GM18868 (cell line): ENCODE results near the gene GPLD1.
"Not testable (repeated sequence)": the region's sequence is repeated elsewhere in the genome, so short reads cannot be mapped to it uniquely, and the experiment has no call there.

Source experiments
- ATAC-seq: cut with Tn5 transposase; IDR thresholded peaks from one replicate; pipeline ENCODE4 v1.9.1; 2021; ENCODE audit warnings: mild to moderate bottlenecking, moderate library complexity; ENCODE audit not compliant: unreplicated experiment

Gene GPLD1

DNA sequence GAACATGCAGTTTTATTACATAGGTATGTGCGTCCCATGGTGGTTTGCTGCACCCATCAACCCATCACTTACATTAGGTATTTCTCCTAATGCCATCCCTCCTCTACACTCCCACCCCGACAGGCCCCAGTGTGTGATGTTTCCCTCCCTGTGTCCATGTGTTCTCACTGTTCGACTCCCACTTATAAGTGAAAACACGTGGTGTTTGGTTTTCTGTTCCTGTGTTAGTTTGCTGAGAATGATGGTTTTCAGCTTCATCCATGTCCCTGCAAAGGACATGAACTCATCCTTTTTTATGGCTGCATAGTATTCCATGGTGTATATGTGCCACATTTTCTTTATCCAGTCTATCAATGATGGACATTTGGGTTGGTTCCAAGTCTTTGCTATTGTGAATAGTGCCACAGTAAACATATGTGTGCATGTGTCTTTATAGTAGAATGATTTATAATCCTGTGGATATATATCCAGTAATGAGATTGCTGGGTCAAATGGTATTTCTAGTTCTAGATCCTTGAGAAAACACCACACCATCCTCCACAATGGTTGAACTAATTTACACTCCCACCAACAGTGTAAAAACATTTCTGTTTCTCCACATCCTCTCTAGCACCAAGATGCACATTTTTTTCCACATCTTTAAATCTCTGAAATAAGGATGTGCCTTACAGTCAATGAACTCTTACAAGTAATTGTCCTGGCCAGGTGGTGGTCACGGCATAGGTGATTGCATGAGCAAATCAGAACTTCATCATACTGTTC is 104.8 kb downstream of the GPLD1 start:
- ATAC-seq = not testable (repeated sequence)

- ATAC-seq = not testable (repeated sequence)
Observed at GRCh38 chr6:24382891-24383494, 106.4 kb downstream of the GPLD1 start.

GRCh38 chr6:24382220-24382540 is 107.2 kb downstream of the GPLD1 start:
- ATAC-seq = no peak

DNA sequence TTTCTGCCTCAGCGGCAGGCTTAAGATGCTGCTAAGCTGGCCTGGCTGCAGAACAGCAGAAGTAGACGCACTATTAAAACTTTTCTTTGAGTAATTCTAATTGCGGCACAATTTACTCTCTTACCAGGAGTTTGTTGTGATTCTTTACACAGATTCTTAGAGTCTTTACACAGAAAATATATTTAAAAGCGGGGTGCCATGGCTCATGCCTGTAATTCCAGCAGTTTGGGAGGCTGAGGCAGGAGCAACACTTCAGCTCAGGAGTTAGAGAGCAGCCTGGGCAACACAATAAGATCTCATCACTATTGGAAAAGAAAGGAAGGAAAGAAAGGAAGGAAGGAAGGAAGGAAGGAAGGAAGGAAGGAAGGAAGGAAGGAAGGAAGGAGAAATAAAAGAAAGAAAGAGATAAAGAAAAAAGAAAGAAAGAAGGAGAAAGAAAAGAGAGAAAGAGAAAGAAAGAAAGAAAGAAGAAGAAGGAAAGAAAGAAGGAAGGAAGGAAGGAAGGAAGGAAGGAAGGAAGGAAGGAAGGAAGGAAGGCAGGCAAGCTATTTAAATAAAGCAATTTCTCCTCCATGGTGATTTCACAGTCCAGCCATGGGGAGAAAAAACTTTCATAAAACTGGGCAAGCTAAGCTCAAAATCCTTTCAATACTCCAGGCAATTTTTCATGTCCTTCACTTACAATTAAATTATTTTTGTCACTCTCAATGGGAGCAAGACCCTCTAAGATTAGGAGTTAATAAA is 107.7 kb downstream of the GPLD1 start:
- ATAC-seq = no peak

GRCh38 chr6:24378473-24379097 is 110.8 kb downstream of the GPLD1 start:
- ATAC-seq = peak; percentile 76
